Stimulated activated CD8-positive, alpha-beta memory T cell treated with anti-CD3 and anti-CD28 coated beads, Interleukin-4, amount 100 ng/mL, for 1 hour (primary cell): ENCODE data around the gene EYS.
"Not testable (repeated sequence)": the region's sequence is repeated elsewhere in the genome, so short reads cannot be mapped to it uniquely, and the experiment has no call there.

Experiments
- DNase-seq, 2 donors: peaks; one replicate each; pipeline ENCODE4 v3.0.0-alpha.2; 2020; ENCODE audit warnings: low read depth in 2 of 2, low spot score in 1 of 2

Gene EYS

DNA sequence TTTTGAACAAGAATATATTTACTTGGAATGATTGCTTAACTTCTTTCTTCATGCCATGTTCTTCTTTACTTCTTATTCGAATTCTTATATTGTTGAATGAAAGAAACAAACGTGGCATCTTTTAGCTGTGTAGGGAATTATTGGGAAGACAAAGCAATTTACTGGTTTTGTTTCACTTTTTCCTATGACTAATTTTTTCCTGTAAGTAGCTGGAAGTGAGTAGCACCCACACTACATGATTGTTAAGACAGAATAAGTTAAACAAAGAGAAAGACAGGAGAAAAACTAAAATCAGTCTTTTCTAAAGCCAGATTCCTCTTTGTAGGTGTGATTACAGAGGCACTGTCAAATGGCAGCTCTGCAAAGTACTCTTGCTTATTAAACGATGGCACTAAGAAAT lies 593.4 kb downstream of the EYS start:
- DNase-seq = no peak

DNA sequence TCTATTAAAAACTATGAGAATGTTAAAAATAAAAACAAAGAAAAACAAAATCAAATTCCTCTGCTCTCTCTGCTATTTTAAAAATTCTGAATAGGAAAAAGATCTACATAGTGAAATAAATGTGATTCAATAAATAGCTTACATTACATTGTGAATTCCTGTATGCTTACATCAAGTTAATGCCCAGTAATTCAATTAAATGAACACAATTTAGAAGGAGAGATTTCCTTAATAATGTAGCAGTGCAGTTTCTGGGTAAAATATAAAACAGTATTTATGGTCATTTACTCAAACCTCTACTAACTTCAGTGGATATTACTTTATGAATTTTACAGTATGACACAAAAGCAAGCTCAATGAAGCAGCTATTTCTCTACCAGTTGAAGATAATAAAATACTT lies 594.6 kb downstream of the EYS start:
- DNase-seq = no peak

DNA sequence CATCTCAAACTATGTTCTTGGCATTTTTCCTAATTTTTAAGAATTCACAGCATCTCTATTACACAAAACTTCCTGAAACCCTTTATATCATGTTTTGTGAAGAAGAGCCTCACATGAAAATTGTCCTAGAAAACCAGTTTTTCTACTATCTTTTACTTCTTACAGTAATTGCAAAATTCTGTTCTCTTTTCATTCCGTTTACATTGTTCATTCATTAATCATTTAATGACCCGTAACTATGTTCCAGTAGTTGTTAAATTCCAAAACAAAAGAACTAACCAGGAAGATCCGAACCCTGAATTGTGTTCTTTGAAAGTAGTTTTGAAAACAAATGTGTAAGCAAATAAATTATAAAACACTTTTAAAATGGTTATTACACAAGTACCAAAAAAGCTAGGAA lies 597.0 kb downstream of the EYS start:
- no peak for DNase-seq

DNA sequence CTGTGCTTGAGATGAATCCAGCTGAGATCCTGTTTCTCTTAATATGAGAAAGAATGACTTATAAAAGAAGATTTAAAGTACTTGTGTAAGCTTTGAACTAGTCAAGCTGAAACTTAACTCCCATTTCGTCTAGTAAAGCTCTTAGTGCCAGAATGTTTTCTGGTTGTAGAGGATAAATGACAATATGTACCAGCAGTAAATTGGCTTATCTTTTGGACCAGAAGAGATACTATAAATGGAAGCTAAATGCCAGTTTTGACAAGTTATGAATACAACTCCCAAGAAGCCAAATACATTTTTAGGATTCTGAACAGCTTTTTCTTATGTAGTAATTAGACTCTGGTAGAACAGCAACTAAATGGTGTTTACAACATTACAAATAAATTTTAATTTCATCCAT lies 608.7 kb downstream of the EYS start:
- DNase-seq = no peak

DNA sequence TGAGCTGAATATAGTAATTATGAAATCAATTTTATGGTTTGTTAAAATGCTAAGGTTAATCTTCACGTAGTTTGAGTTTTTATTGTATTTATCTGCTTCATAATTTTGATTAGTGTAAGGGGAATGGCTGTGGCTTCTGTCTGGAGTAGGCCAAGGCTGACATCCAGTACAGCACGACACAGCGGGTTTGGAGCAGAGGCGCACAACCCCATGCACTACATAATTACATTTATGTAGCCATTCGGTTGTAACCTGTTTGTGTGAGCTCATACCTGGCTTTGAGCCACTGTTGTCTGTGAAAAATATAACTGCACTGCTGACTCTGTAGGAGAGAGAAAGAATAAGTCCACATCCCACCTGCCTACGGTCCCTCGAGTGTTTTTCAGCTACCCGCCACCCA lies 615.5 kb downstream of the EYS start:
- no peak for DNase-seq

DNA sequence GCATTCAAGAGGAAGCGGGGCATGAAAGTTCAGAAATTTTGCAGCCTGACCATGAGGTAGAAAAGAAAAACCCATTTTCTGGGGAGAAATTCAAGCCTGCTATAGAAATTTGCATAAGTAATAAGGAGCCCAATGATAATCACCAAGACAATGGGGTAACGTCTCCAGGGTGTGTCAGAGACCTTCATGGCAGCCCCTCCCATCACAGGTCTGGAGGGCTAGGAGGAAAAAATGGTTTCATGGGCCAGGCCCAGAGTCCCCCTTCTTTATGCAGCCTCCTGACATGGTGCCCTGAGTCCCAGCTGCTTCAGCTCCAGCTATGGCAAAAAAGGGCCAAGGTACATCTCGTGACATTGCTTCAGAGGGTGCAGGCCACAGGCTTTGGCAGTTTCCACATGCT lies 618.5 kb downstream of the EYS start:
- DNase-seq = no peak

DNA sequence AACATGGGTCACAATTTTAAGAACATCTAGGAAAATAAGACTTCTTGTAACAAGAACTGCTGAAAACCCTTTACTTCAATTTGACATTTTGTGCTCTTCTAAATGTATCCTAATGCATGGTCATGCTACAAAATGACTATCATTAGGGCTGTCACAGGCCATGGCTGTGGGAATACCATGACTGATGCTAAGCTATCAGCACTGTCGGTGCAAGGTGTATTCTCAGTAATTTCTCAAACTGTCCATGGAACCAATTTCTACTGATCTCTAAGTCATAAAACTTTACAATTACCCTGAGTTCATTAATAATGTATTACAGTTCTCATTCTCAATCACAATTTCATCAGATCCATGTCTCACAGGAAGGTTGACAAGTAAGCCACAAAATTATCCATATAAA lies 625.3 kb downstream of the EYS start:
- DNase-seq = no peak

DNA sequence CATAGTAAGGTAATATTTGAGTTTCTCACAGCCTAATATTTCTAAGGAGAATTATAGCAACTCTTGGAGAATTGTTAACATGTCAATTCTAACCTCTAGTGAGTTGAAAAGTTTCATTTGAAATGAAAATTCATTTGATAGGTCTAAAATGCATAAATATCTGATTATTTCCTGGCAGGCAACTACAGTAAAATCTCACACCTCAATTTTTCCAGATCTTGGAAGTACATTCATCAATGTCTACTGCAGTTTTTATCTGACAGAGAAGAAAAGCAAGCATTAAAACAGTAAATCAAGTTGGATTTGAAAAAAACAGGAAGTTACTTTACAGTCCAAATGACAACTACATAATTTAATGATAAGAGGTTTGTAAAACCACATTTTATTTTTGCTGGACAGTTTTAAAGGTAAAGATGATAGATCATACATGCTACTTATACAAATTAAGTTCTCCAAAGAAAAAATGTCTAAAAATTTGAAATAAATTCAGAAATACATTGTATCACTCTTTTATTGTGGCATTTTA lies 631.3 kb downstream of the EYS start:
- no peak for DNase-seq

DNA sequence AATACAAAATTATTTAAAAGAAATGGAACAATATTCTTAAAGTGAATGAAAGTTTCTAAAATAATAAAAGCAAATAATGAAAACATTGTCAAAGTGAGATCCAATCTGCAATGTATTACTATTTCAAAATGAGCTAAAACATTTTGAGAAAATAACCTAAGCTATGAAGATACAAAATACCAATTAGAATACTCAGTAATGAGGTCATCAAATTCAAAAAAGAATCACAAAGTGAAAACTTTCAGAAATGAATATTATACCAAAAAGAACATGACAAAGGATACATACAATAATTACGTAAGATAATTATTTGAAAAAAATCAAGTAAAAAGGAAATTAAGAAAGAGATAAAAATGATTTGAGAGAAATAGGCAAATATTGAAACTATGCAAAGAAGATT lies 634.5 kb downstream of the EYS start:
- no peak for DNase-seq

DNA sequence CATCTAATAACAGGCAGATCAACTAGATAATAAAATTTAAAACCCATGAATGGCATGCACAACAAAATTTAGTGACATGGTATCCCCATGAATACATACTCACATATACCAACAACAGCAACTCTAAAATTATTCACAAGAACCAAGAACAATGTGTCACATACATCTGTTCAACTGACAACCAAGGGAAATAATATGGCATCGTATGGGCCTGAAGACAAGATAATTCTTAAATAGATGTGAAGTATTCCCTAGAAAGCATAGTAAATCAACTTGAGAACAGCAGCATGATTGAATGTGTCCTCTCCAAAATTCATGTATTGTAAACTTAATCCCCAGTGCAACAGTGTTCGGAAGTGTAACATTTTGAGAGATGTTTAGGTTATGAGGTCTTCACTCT lies 635.5 kb downstream of the EYS start:
- DNase-seq = no peak

DNA sequence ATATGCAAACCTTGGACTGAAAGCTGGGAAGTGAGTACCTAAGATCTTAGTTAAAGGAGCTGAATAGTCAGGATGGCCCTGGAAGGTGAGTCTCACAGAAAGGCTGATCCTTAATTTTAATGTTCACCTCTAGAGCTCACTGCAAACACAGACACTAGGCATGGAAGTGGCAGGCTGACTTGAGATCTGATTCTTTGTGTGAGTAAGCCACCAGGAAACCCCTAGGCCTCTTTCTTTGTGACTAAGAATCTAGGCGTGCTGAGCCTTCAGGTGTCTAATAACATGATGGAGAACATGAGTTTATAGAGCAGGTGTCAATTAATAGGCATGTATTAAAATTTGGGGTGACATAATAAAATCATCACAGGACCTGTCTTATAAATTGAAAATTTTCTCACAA lies 642.2 kb downstream of the EYS start:
- no peak for DNase-seq

DNA sequence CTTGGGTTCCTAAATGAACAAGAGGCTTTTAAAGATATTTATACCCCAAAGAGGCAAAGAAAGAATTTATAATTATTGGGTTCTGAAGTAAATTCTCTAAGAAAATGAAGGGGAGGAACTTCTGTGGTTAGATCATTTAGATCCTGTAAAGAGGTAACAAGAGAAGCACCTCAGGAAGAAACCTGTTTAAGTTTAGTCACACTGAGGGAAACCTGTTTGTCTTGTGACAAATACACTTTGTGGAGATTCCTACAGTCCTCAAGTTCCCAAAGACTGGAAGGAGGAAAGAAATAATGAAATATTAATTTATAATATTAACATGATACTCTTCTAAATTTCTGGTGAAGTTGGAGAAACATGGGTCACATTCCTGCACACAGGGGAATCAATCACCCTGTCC lies 647.5 kb downstream of the EYS start:
- no peak for DNase-seq

DNA sequence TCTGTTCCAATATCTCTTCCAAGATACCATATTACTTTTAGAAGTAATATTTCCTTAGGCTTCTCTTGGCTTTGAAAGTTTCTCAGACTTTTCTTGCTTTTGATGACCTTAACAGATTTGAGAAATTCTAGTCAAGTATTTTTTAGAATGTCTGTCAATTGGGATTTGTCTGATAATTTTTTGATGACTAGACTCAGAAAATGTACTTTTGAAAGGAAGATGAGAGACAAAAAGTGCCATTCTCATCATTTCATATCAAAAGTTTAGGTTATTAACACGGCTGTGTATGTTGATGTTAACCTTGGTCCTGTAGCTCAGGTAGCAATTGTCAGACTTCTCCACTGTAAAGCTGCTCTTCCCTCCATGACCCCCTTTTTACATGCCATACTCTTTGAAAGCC lies 651.5 kb downstream of the EYS start:
- DNase-seq = no peak

DNA sequence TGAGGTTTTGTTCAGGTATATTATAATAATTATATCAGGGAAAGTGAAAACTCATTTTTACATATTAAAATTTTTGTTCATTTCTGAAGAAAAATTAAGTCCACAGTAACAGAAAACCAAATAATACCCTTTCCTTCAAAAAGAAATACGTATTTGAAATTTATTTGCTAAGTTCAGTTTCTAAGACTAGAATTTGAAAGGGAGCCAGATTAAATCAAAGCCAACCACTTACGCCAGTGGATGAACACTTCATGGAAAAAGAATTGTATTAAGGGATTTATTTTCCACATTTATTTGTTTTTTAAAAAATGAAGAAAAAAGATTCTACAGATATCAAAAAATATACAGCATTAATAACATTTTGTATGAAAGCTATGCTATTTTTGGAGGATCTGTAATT lies 654.4 kb downstream of the EYS start:
- DNase-seq = no peak

DNA sequence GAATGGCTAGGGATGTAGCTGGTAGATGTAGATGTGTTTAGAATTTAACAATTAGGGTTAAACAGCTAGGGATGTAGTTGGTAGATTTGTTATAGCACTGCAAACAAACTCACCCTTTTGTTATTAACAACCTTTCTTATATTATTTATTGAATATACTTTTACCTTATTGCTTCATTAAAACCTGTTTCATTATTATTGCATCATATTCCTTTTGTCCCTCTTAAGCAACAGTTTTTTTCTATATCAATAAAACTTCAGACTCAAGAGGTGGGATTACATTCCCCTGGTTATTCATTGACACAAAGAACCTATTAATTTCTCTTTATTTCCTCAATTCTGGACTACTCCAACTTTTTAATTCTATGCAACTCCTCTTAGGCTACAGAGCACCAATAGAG lies 661.2 kb downstream of the EYS start:
- no peak for DNase-seq

DNA sequence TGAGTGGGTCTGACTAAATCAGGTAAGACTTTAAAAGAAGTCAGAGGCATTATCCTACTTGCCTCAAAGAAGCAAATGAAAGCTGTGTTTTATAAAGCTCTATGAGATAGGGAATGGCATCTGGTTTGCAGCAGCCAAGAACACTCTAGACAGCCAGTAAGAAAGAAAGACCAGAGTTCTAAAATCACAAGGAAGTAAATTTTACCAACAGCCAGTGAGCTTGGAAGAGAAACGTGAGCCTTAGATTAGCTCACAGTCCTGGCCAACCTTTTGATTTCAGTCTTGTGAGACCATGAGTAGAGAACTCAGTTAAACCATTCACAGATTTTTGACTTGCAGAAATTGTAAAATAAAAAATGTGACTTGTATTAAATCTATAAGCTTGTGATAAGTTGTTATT lies 693.0 kb downstream of the EYS start:
- no peak for DNase-seq

DNA sequence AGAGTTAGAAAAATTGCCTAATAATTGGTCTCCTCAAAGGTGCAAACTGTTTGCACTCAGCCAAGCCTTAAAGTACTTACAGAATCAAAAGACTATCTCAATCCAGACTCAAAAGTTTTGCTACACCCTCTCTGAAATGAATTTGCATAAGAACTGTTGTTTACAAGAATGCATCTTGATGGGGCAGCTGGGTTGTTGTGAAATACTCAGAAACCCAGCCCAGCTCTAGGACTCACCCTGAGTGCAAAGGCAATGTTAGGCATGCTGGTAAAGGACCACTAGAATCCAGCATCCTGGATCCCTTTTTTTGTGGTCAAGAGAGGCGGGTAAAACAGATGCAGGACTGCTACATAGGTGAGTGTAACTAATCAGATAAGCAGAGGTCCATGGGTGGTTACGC lies 700.2 kb downstream of the EYS start:
- no peak for DNase-seq

DNA sequence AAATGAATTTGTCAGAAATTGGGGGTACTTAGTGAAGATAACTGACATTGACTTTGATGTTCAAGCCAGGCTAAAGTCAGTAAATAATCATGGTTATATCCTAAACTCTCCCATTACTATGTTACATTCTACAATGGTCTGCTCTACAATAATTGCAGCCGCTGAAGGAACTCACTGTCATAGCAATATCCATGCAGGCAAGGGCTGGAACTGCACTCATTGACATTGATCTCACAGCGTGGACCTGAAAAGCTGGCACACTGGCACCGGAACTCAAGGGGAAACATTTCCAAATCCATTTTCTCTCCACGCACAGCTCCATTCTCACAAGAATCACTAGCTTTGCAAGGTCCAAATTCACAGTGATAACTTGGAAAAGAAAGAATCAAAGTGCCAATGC lies 702.7 kb downstream of the EYS start:
- DNase-seq = no peak

DNA sequence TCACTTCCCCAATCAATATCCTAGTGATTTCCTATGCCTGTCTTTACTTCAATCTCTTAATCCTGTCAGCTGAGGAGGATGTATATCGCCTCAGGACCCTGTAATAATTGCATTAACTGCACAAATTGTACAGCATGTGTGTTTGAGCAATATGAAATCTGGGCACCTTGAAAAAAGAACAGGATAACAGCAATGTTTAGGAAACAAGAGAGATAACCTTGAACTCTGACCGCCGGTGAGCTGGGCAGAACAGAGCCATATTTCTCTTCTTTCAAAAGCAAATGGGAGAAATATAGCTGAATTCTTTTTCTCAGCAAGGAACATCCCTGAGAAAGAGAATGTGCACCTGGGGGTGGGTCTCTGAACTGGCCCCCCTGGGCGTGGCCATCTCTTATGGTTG lies 704.1 kb downstream of the EYS start:
- not testable (repeated sequence) for DNase-seq

DNA sequence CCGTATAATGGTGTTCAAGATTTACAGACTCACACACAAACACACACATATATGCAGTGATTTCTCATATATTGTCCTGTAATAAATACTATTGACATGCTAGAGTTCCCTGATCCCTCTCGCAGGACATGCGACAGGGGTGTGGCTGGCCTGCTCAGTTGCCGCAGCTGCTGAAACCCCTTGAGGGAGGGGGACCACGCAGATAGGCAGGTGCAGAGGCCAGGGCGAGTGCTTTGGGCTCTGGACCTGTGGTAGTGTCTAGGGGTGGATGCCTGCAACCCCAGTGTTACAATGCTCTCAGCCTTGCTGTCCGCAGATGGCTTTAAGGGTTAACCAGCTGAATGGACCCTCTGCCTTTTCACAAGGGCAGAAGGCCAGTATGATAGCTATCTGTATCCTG lies 706.2 kb downstream of the EYS start:
- DNase-seq = no peak

DNA sequence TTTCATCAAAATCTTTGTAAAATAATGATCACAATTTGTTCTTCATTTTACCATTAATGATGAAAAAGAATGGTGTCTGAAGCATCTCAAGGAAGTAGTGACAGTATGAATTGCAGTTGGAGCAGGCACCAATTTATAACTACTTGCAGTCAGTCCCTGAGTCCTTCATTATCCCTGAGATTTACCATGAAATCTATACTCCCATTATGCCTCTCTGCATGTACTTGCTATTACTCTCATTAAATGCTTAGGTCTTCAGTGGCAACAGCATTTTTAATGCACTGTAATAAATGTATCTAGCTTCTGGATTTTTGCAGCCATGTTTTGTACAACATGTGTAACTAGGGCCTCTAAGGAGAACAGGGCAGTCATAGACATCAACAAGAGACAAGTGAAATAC lies 708.8 kb downstream of the EYS start:
- no peak for DNase-seq

DNA sequence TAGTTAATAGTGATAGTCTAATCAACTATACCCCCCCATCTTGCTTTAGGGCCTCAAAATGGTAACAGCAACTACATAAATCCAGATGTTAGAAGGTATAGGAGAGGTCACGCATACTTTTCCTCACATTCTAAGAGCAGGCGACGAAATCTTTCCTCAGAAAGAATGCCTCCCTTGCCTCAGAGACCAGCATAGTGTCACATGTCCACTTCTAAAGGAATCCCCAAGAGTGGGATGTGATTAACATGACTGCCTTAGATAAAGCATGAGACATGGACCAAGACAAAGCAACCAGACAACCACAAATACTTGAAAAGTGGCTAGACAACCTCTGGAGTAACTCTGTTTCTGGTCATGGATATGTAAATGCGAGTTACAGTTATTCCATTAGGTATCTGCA lies 710.7 kb downstream of the EYS start:
- DNase-seq = no peak

DNA sequence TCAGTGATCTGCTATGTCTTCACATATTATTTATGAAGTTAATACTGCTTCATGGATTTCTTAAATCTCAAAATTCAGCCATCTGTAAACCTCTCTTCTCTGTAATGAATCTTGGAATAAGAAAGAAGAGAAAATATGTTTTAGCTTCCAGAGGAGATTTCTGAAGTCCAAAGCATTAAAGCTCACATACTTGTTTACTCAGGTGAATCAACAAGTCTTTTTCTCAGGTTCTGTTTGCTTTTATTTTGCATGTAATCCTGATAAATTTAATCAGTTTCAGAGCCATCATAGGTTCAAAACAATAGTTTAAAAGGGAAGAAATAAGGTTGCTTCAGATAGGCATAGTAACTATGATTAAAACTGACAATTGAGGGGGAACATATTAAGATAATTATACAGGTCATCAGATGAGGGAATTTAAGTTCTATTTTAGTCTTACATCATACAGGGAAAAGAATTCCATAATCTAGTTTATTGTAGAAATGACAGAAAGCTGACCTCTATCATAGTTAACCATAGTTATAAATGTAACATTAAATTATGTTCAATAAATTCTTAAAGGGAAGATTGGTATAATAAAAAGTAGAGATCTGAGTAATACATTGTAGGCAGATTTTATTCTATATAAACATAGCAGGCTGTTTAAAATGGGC lies 716.2 kb downstream of the EYS start:
- DNase-seq = no peak

DNA sequence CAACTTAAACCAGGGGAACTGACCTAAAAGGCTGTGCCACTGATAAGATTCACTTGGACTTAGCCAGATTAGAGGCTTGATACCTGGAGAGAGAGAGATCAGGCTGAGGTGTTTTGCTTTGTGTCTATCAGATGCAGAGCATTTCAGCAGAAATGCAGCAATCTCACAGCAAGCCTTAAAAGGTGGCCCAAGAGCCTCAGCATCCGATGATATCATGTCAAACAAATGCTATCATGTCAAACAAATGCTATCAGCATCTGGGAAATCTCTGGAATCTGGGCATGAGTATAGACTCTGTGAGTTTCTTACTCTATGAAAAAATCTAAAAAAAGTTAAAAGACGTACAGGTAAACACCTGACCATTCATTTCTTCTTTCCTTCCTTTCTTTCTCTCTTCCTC lies 718.9 kb downstream of the EYS start:
- no peak for DNase-seq
